PFSK-1 (cell line): ENCODE results near the gene MCM8.

Source experiments
- POLR2AphosphoS5 ChIP-seq: IDR thresholded peaks from 2 replicates; pipeline ENCODE4 v1.6.1; 2012; ENCODE audit warnings: low read depth, mild to moderate bottlenecking, control low read depth, low read length, moderate library complexity
- TAF1 ChIP-seq: IDR thresholded peaks from 2 replicates; pipeline ENCODE4 v1.6.1; 2012; ENCODE audit warnings: low read length, control low read depth, borderline replicate concordance; ENCODE audit not compliant: insufficient read depth
- TF ChIP-seq, protein P1 (sequence below), 2 experiments: IDR thresholded peaks; 2 replicates each; pipeline versions ENCODE4 v1.6.1 to v1.8.0; 2011 to 2012; ENCODE audit warnings: low read depth in 2 of 2, low read length in 2 of 2, control low read depth in 1 of 2, inconsistent platforms in 1 of 2, mild to moderate bottlenecking in 1 of 2, moderate library complexity in 1 of 2; ENCODE audit not compliant: insufficient read depth in 1 of 2

DNA sequence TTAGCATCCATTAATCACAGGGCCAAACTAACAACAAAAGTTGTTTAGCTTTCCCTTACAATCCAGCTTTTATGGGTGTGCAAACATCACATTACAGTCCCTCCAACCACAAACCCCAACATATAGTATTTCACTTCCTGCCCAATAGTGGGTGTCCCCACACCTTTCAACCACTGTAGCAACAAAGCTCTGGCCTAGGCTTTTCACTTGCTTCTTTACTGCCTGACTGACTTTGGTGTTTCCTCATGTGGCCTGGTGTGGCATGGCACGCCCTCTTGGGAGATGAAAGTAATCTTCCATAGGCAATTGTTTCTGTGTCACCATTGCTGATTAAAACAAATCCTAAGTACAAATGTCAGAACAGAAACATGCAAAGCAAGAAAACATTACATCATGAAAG, 46.3 kb downstream of the MCM8 start:
- no peak for TF ChIP-seq POLR2AphosphoS5
- no peak for TF ChIP-seq TAF1
- TF ChIP-seq, protein P1, sequence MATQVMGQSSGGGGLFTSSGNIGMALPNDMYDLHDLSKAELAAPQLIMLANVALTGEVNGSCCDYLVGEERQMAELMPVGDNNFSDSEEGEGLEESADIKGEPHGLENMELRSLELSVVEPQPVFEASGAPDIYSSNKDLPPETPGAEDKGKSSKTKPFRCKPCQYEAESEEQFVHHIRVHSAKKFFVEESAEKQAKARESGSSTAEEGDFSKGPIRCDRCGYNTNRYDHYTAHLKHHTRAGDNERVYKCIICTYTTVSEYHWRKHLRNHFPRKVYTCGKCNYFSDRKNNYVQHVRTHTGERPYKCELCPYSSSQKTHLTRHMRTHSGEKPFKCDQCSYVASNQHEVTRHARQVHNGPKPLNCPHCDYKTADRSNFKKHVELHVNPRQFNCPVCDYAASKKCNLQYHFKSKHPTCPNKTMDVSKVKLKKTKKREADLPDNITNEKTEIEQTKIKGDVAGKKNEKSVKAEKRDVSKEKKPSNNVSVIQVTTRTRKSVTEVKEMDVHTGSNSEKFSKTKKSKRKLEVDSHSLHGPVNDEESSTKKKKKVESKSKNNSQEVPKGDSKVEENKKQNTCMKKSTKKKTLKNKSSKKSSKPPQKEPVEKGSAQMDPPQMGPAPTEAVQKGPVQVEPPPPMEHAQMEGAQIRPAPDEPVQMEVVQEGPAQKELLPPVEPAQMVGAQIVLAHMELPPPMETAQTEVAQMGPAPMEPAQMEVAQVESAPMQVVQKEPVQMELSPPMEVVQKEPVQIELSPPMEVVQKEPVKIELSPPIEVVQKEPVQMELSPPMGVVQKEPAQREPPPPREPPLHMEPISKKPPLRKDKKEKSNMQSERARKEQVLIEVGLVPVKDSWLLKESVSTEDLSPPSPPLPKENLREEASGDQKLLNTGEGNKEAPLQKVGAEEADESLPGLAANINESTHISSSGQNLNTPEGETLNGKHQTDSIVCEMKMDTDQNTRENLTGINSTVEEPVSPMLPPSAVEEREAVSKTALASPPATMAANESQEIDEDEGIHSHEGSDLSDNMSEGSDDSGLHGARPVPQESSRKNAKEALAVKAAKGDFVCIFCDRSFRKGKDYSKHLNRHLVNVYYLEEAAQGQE (IDR thresholded peaks at IDR 0.05; ENCODE audit: insufficient read depth in 1 of 2, low read depth in 2 of 2, low read length in 2 of 2) = no peak
